ENCODE measurements around the gene GPD1L. TPM values are rescaled to one million over a fixed set of nuclear protein-coding genes. Genes with fewer than 3 reads are reported as not detected.

The GPD1L gene
- total and polyA plus RNA-seq, 10 of the 15 experiments (the other 5 are each of a cell fraction or from before 2014, with no cell fraction given): 0.77 to 4.8 (median 3.9) TPM

GRCh38 chr3:32200490-32200889 is 94.1 kb downstream of the GPD1L start:
- ATAC-seq: no peak
- no peaks in the 10 kb centered on the region for H3K36me3 ChIP-seq (ENCODE audit: control insufficient read depth in 2 of 2, insufficient read depth in 2 of 2, low read length in 1 of 2)
- FAIRE-seq: no peak
- in situ Hi-C loops (cut with MboI) (no loop called here), intact Hi-C loops (cut with micrococcal nuclease; ENCODE audit: unreplicated experiment) (no loop called here)
- no peaks in the 10 kb centered on the region for H4K20me1 ChIP-seq (ENCODE audit: control insufficient read depth, insufficient read depth)
- no peak for DNase-seq (ENCODE audit: low read depth, low spot score)
- ChIA-PET CTCF (no interaction called here), SMC1A (ENCODE audit: uncharacterized antibody, unreplicated experiment) (no interaction called here), POLR2A (no interaction called here), RAD21 (ENCODE audit: unreplicated experiment) (no interaction called here)
- 55% methylated on average over 7 of the region's 7 CpGs for WGBS (ENCODE audit: insufficient coverage, insufficient replicate concordance, low lambda C conversion rate, missing lambda C conversion rate)
- no peak overlapping the region for H3K4me3 ChIP-seq
- no peak overlapping the region for H3K27ac ChIP-seq (ENCODE audit: control insufficient read depth, insufficient read depth)
- no peak overlapping the region for H3K4me2 ChIP-seq (ENCODE audit: control insufficient read depth, insufficient read depth)
- no peak overlapping the region for H3K9ac ChIP-seq (ENCODE audit: control insufficient read depth, insufficient read depth, low read length)
- H3K27me3 ChIP-seq (replicated peaks in 1 of 2; ENCODE audit: control insufficient read depth in 2 of 2, insufficient read depth in 2 of 2, low read length in 1 of 2): no peaks in the 10 kb centered on the region
- no peak overlapping the region for H2AFZ ChIP-seq (ENCODE audit: control insufficient read depth, low read depth, low read length)
- BruUV-seq (replicated peaks): no TSS peak
- no peak for TF ChIP-seq TBL1XR1 (IDR thresholded peaks at IDR 0.05; ENCODE audit: low read depth, low read length)
- no peaks in the 10 kb centered on the region for H3K79me2 ChIP-seq (ENCODE audit: control insufficient read depth, insufficient read depth, low read length)
- H3K9me3 ChIP-seq (replicated peaks; ENCODE audit: control insufficient read depth, insufficient read depth, low read length): no peaks in the 10 kb centered on the region
- H3K4me1 ChIP-seq (ENCODE audit: control insufficient read depth, insufficient read depth, low read length): no peaks in the 10 kb centered on the region

- Histone ChIP-seq H3K27ac (ENCODE audit: control insufficient read depth, insufficient read depth) (no peak overlapping the region), H3K79me2 (ENCODE audit: control insufficient read depth, insufficient read depth, low read length) (no peaks in the 10 kb centered on the region), H3K9me3 (replicated peaks; ENCODE audit: control insufficient read depth, insufficient read depth, low read length) (no peaks in the 10 kb centered on the region), H3K27me3 (replicated peaks in 1 of 2; ENCODE audit: control insufficient read depth in 2 of 2, insufficient read depth in 2 of 2, low read length in 1 of 2) (no peaks in the 10 kb centered on the region), H4K20me1 (ENCODE audit: control insufficient read depth, insufficient read depth) (no peaks in the 10 kb centered on the region), H2AFZ (ENCODE audit: control insufficient read depth, low read depth, low read length) (no peak overlapping the region), H3K9ac (ENCODE audit: control insufficient read depth, insufficient read depth, low read length) (no peak overlapping the region), H3K36me3 (ENCODE audit: control insufficient read depth in 2 of 2, insufficient read depth in 2 of 2, low read length in 1 of 2) (no peaks in the 10 kb centered on the region), H3K4me3 (no peak overlapping the region), H3K4me1 (ENCODE audit: control insufficient read depth, insufficient read depth, low read length) (no peaks in the 10 kb centered on the region), H3K4me2 (ENCODE audit: control insufficient read depth, insufficient read depth) (no peak overlapping the region)
- 23% methylated on average over 10 of the region's 10 CpGs for WGBS (ENCODE audit: insufficient coverage, insufficient replicate concordance, low lambda C conversion rate, missing lambda C conversion rate)
- RAD21 ChIA-PET (ENCODE audit: unreplicated experiment): no interaction called here
- no peak for DNase-seq (ENCODE audit: low read depth, low spot score)
- POLR2A ChIA-PET: no interaction called here
- no peak for FAIRE-seq
- TF ChIP-seq FOXK2 (IDR thresholded peaks at IDR 0.05): no peak
- TF ChIP-seq CHD2 (IDR thresholded peaks at IDR 0.05; ENCODE audit: borderline replicate concordance, low read depth, low read length): no peak
- no peak for TF ChIP-seq NR2F1 (conservative IDR thresholded peaks at IDR 0.05)
- no peak for TF ChIP-seq RUNX3 (IDR thresholded peaks at IDR 0.05; ENCODE audit: low read length)
- TF ChIP-seq HSF1 (IDR thresholded peaks at IDR 0.05; ENCODE audit: low read depth, low read length): no peak
- TF ChIP-seq BRCA1 (IDR thresholded peaks at IDR 0.05; ENCODE audit: low read depth, low read length): no peak
- no peak for TF ChIP-seq ASH2L (IDR thresholded peaks at IDR 0.05; ENCODE audit: borderline replicate concordance, low read depth)
- TF ChIP-seq MYB (IDR thresholded peaks at IDR 0.05; ENCODE audit: borderline replicate concordance, low read depth, low read length): no peak
- no peak for TF ChIP-seq DPF2 (IDR thresholded peaks at IDR 0.05)
- no peak for TF ChIP-seq TAF1 (IDR thresholded peaks at IDR 0.05; ENCODE audit: borderline replicate concordance, low read depth, low read length)
- no peak for TF ChIP-seq RELB (IDR thresholded peaks at IDR 0.05; ENCODE audit: low read depth)
- no TSS peak for BruUV-seq (replicated peaks)
- ATAC-seq: no peak
- CTCF ChIA-PET: no interaction called here
- intact Hi-C loops (cut with micrococcal nuclease; ENCODE audit: unreplicated experiment) (no loop called here), in situ Hi-C loops (cut with MboI) (no loop called here)
- SMC1A ChIA-PET (ENCODE audit: uncharacterized antibody, unreplicated experiment): no interaction called here
Measured at GRCh38 chr3:32200992-32201758, 94.8 kb downstream of the GPD1L start.

Measured in GM12878 (cell line).